Tibial artery (tissue), 4 donors: ENCODE results near the gene GUCY2C.

Source experiments
- DNase-seq, 2 donors: peaks; one replicate each; pipeline ENCODE4 v3.0.0-alpha.2; 2019
- H3K27ac ChIP-seq, 2 donors: fragments of 200-600 bp; sonication (generic) in 1 of 2; 1 replicate in 1 of 2; 2 replicates in 1 of 2; pipeline ENCODE4 v1.5.1; 2018 to 2019; ENCODE audit warnings: mild to moderate bottlenecking in 1 of 2
- H3K27me3 ChIP-seq, 2 donors: fragments of 200-600 bp; sonication (generic) in 1 of 2; one replicate each; pipeline versions ENCODE4 v1.5.1 to v1.6.0; 2016 to 2019
- H3K36me3 ChIP-seq, 3 donors: fragments of 200-600 bp; sonication (generic) in 2 of 3; one replicate each; pipeline ENCODE4 v1.5.1; 2016 to 2019; ENCODE audit warnings: mild to moderate bottlenecking in 2 of 3
- H3K4me1 ChIP-seq, 4 donors: fragments of 200-600 bp; sonication (generic) in 2 of 4; 1 replicate in 3 of 4; 2 replicates in 1 of 4; pipeline ENCODE4 v1.5.1; 2016 to 2019
- H3K4me3 ChIP-seq, 2 donors: fragments of 200-600 bp; sonication (generic) in 1 of 2; 1 replicate in 1 of 2; 2 replicates in 1 of 2; pipeline ENCODE4 v1.5.1; 2018 to 2019; ENCODE audit warnings: mild to moderate bottlenecking in 2 of 2
- H3K9me3 ChIP-seq, 3 donors: fragments of 200-600 bp; sonication (generic) in 1 of 3; one replicate each; pipeline ENCODE4 v1.5.1; 2016 to 2019
- intact Hi-C: fragments of 100-400 bp; cut with DNase I; formaldehyde crosslinking; loops from one replicate; pipeline ENCODE4 v1.15.0; 2023; ENCODE audit warnings: low total_unique reads
- TF ChIP-seq, protein P1 (sequence below), 2 experiments: fragments of 200-600 bp in 1 of 2; fragments of 450-650 bp in 1 of 2; IDR thresholded peaks; one replicate each; pipeline ENCODE4 v1.5.1; 2017 to 2019; ENCODE audit warnings: antibody characterized with exemption in 2 of 2, mild to moderate bottlenecking in 1 of 2, moderate library complexity in 1 of 2

GUCY2C gene

DNA sequence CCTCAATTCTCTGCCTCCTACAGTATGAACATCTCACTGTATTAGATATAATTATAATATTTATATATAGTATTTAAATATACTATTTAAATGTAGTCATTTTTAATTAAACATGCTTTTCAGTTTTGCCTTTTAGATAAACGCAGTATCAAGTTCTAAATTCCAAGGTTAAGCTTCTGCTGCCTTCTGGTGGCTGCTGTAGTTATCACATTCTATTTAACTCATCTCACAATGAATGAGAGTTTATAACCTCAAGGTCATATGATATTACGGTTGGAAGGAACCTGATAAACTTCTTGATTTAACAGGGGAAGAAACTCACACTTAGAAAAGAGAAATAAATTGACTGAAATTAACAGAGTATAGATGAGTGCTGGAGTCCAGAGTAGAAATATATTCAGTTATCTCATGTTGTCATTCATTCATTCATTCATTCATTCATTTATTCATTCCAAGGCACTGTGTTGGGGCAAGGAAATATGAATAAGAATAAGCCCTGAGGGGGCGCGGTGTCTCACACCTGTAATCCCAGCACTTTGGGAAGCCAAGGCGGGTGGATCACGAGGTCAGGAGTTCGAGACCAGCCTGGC lies 31.9 kb downstream of the GUCY2C start:
- Histone ChIP-seq H3K36me3 (no peaks in the 10 kb centered on the region), H3K9me3 (no peaks in the 10 kb centered on the region), H3K4me1 (no peaks in the 10 kb centered on the region), H3K27me3 (no peaks in the 10 kb centered on the region), H3K27ac (no peak overlapping the region), H3K4me3 (no peak overlapping the region)
- TF ChIP-seq, protein P1, sequence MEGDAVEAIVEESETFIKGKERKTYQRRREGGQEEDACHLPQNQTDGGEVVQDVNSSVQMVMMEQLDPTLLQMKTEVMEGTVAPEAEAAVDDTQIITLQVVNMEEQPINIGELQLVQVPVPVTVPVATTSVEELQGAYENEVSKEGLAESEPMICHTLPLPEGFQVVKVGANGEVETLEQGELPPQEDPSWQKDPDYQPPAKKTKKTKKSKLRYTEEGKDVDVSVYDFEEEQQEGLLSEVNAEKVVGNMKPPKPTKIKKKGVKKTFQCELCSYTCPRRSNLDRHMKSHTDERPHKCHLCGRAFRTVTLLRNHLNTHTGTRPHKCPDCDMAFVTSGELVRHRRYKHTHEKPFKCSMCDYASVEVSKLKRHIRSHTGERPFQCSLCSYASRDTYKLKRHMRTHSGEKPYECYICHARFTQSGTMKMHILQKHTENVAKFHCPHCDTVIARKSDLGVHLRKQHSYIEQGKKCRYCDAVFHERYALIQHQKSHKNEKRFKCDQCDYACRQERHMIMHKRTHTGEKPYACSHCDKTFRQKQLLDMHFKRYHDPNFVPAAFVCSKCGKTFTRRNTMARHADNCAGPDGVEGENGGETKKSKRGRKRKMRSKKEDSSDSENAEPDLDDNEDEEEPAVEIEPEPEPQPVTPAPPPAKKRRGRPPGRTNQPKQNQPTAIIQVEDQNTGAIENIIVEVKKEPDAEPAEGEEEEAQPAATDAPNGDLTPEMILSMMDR (IDR thresholded peaks at IDR 0.05), result peak; percentile 64 to 70
- DNase-seq, result no peak
- intact Hi-C loops, result loop anchor here (5.0 kb wide), 1 partner anchor 427 kb away; no protein-coding TSS in a partner anchor

DNA sequence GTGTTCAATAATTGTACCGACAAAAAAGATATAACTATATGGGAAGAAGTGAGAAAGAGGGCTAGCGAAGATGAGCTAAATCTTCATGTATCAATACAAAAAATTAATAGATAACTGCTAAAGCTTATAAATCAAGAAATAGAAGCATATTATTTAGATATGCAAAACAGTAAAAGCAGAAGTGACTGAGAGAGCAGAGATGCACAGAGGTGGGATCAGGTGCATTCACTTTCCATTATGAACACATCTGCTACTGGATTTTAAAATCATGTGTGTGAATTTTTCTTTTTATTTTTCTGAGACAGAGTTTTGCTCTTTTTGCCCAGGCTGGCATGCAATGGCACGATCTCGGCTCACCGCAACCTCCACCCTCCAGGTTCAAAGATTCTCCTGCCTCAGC lies 33.4 kb downstream of the GUCY2C start:
- Histone ChIP-seq H3K36me3 (no peaks in the 10 kb centered on the region), H3K27ac (no peak overlapping the region), H3K4me1 (no peaks in the 10 kb centered on the region), H3K27me3 (no peaks in the 10 kb centered on the region), H3K4me3 (no peak overlapping the region), H3K9me3 (no peaks in the 10 kb centered on the region)
- intact Hi-C loops, result no loop called here
- DNase-seq, result no peak
- TF ChIP-seq, protein P1 (IDR thresholded peaks at IDR 0.05), result no peak

DNA sequence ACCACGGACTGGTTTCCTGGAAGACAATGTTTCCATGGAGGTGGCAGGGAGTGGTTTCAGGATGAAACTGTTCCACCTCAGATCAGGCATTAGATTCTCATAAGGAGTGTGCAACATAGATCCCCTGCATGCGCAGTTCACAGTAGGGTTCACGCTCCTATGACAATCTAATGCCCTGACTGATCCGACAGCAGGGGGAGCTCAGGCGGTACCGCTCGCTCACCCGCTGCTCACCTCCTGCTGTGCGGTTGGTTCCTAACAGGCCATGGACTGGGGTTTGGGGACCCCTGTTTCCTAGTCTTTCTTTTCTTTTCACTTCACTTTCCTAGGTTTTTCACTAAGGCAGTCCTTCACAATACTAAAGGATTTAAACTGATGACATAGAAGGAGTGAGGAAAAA lies 39.6 kb downstream of the GUCY2C start:
- Histone ChIP-seq H3K36me3 (no peaks in the 10 kb centered on the region), H3K27ac (no peak overlapping the region), H3K4me3 (no peak overlapping the region), H3K9me3 (no peaks in the 10 kb centered on the region), H3K4me1 (no peaks in the 10 kb centered on the region), H3K27me3 (no peaks in the 10 kb centered on the region)
- intact Hi-C loops, result no loop called here
- DNase-seq, result no peak
- TF ChIP-seq, protein P1 (IDR thresholded peaks at IDR 0.05), result no peak

DNA sequence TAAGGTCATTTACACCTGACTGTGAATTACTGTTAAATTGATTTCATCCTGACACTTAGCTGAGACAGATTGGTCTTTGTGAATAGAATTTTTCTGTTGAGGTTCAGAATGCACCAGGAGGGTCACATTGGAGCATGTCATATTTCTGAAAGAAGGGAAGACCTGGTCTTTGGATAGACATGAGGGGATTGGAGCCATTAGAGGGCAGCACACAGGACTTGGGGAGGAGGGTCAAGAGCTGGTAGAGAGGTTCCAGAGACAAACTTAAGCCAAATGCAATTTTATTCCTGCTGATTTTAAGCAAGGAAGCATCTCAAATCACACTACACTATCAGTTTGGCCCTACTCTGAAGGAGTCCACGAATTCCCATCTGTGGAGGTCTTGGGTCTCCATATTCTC lies 41.1 kb downstream of the GUCY2C start:
- no peaks in the 10 kb centered on the region for H3K9me3 ChIP-seq
- no peak overlapping the region for H3K27ac ChIP-seq
- TF ChIP-seq, protein P1 (IDR thresholded peaks at IDR 0.05), result no peak
- H3K27me3 ChIP-seq, result no peaks in the 10 kb centered on the region
- H3K4me3 ChIP-seq, result no peak overlapping the region
- no peaks in the 10 kb centered on the region for H3K36me3 ChIP-seq
- no peaks in the 10 kb centered on the region for H3K4me1 ChIP-seq
- intact Hi-C loops, result no loop called here
- DNase-seq, result no peak

DNA sequence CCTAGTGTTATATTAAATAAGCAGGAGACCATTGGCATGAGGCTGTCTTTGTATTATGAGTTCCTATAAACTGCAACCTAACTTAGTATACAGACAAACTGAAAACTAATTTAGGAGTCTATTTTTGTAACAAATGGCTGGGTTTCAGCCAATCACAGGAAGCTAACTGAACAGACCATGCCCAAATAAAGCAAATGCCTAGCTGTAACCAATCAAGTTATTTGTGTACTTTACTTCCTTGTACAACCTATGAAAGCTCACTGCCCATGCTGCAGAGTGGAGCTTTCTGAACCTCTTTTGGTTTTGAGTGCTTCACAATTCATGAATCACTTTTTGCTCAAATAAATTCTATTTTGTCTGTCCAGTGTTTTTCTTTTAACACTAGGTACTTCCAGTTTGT lies 41.6 kb downstream of the GUCY2C start:
- Histone ChIP-seq H3K4me1 (no peaks in the 10 kb centered on the region), H3K4me3 (no peak overlapping the region), H3K9me3 (no peaks in the 10 kb centered on the region), H3K27me3 (no peaks in the 10 kb centered on the region), H3K36me3 (no peaks in the 10 kb centered on the region), H3K27ac (no peak overlapping the region)
- intact Hi-C loops, result no loop called here
- no peak for DNase-seq
- TF ChIP-seq, protein P1 (IDR thresholded peaks at IDR 0.05), result no peak

DNA sequence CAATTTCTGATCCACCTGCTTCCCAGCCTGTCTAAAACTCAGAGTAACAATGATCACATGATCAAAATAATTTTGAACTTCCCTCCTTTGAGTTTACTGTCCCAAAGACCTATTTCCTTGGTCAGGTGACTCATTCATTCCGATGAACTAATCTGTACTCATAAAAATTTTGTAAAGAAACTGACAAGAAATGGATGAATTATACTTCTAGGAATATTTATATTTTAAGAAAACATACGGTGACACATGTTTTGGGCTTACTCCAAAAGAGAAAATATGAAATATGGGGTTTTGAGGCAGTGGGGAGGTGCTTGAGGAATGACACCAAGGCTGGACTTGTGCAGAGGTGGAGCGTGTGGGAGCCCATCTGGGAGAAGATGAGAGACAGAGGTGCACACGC lies 42.0 kb downstream of the GUCY2C start:
- H3K4me1 ChIP-seq, result no peaks in the 10 kb centered on the region
- DNase-seq, result no peak
- no peaks in the 10 kb centered on the region for H3K9me3 ChIP-seq
- TF ChIP-seq, protein P1 (IDR thresholded peaks at IDR 0.05), result no peak
- no peaks in the 10 kb centered on the region for H3K36me3 ChIP-seq
- no peaks in the 10 kb centered on the region for H3K27me3 ChIP-seq
- no peak overlapping the region for H3K27ac ChIP-seq
- H3K4me3 ChIP-seq, result no peak overlapping the region
- intact Hi-C loops, result no loop called here
